Epithelial cell of proximal tubule (primary cell): ENCODE data around the gene TEAD1. TPM values are rescaled to one million over a fixed set of nuclear protein-coding genes. Genes with fewer than 3 reads are reported as not detected.

Experiments
- DNase-seq: peaks from one replicate; pipeline ENCODE4 v3.0.0-alpha.2; 2011; ENCODE audit warnings: low read depth
- H3K4me3 ChIP-seq: 2 replicates; pipeline ENCODE4 v1.5.1; 2011; ENCODE audit warnings: low read depth, mild to moderate bottlenecking, low read length
- total RNA-seq: library from RNA; depleted of rRNA; stranded (reverse); fragments of >200 nt; gene quantifications from 2 replicates; pipeline ENCODE4 v1.2.3, GENCODE V29; 2015
- TF ChIP-seq, protein P1 (sequence below): conservative IDR thresholded peaks from 2 replicates; pipeline ENCODE4 v1.5.1; 2012; ENCODE audit warnings: low read depth, mild to moderate bottlenecking, low read length

TEAD1 gene
- total RNA-seq, 1 donor from 2014 or later: 61.9 TPM

DNA sequence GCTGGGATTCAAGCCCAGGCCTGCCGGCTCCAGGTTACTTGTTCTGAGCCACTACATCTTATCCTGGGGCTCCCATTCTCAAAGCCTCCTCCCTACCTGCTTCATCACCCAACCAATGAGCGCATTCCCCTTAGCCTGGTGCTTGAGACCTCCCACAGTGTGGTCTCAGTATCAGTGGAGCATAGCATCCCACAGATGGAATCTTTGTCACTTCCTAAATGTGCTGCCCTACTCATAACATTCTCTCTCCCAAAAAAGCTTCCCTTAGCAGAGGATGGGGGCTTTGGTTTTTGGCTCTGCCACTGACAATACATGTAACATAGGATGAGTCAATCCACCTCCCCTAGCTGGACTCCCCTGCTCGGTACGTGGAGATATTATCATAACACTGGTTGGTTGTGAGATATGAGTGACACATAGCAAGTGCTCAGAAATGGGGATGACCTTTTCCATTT is 28.8 kb downstream of the TEAD1 start:
- TF ChIP-seq, protein P1, sequence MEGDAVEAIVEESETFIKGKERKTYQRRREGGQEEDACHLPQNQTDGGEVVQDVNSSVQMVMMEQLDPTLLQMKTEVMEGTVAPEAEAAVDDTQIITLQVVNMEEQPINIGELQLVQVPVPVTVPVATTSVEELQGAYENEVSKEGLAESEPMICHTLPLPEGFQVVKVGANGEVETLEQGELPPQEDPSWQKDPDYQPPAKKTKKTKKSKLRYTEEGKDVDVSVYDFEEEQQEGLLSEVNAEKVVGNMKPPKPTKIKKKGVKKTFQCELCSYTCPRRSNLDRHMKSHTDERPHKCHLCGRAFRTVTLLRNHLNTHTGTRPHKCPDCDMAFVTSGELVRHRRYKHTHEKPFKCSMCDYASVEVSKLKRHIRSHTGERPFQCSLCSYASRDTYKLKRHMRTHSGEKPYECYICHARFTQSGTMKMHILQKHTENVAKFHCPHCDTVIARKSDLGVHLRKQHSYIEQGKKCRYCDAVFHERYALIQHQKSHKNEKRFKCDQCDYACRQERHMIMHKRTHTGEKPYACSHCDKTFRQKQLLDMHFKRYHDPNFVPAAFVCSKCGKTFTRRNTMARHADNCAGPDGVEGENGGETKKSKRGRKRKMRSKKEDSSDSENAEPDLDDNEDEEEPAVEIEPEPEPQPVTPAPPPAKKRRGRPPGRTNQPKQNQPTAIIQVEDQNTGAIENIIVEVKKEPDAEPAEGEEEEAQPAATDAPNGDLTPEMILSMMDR: no peak
- no peak overlapping the region for H3K4me3 ChIP-seq
- no peak for DNase-seq

DNA sequence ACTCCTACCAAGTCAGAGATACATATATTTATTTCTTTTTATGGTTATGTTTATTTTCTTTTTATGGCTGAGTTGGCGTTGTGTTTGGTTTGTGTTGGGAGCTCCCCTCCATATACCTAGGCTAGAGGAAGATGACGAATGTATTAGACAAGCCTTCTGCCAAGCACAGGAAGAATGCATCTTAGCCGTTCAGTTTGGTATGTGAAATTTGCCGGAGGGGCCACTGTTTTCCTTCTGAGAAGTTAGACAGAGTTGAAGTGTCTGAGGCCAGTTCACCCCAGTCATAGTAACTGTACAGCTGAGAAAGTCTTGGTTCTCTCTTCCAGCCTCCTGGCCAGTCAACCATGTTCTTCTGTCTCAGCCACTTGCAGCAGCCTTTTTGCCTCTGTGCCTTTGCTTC is 29.8 kb downstream of the TEAD1 start:
- no peak overlapping the region for H3K4me3 ChIP-seq
- DNase-seq: no peak
- TF ChIP-seq, protein P1: no peak

DNA sequence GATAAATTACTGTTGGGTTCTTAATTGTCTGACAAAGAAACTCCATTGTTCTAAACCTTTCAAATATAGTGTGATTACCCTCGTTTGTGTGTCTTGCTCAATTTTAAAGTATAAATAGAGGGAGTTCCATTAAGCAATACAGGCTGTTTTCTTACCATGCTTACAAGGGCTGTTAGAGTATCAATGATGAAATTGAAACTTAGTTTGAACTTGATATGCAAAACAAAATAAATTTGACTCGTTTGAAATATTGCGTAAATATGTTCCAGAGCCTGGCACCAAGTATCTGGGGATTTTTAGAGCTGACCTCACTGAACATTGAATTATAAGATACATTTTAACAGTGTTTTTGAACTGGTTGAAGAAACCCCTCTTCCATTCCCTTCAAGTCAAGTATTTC is 31.7 kb downstream of the TEAD1 start:
- H3K4me3 ChIP-seq: no peak overlapping the region
- DNase-seq: no peak
- TF ChIP-seq, protein P1: no peak

DNA sequence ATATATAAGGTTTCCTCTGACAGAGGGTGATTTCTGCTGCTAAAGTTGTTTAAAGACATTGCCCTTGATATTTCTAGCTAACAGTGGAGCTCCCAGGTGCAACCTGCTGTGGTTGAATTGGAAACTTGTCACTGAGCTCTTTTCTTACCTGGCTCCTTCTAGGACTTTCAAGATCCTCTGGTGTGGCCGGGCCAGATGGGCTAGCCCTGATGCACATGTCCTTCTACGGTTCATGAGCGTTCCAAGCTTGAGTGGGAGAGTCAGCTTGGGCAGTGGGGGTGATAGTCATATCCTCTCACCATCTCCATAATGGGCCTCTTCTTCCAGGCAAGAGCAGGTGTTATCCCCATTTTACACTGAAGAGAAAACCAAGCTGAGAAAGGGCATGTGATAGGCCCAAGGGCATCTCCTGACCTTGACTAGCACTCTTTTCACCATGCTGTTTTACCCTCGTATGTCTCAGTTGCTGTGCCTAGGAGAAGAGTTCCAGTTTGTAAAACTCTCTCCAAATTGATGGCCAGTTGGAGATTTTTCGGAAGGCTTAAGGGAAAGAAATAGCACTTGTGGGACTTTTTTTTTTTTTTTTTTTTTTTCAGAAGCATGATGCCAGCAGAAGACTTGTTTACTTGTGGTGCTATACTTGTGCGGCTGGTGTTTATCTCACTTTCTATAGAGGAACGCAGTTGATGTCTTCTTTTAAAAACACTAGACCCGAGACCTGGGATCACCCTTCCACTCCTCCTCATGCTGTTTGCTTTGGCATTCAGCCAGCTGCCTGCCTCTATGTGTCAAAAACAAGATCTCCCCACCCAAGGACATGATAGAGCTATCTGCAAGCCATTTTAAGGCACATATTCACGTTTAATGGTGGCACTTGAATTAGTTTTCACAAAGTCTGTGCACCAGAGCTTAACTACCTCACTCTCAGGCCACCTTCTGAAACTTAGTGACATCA is 32.6 kb downstream of the TEAD1 start:
- no peak overlapping the region for H3K4me3 ChIP-seq
- no peak for DNase-seq
- TF ChIP-seq, protein P1: no peak

DNA sequence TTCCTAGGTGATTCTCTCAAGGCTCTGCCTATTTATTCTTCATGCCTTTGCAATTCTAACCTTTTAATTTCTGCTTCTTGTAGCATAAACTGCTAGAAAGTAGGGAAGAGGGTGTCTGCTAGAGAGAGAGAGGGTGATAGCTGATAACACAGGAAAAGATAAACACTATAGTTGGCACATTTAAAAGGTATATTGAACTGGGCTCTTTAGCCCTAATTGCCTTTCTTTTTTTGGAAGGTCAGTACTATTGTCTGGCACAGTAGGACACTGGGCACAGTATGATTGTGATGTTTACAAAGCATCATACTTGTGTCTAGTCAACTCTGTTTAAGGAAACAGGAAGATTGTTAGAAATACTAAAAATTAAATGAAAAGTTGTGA is 33.3 kb downstream of the TEAD1 start:
- H3K4me3 ChIP-seq: no peak overlapping the region
- TF ChIP-seq, protein P1: no peak
- no peak for DNase-seq

DNA sequence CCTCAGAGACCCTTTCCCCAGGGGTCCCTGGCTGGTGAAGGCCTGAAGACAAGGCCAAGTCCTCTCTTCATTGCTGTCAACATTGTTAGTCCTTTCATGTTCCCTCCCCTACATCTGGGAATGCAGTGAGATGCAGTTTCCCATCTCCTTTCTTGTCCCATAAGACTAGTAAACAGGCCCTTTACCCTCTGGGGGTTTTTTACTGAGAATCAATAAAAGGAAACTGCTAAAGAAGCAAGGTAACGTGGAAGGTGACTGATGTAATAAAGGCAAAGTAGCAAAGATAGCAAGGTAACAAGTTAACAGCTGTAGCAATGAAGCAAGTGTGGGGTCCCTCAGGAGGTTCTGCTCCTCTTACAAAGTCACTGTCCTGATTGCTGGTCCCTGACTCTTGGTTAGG is 37.3 kb downstream of the TEAD1 start:
- TF ChIP-seq, protein P1: no peak
- no peak overlapping the region for H3K4me3 ChIP-seq
- no peak for DNase-seq

DNA sequence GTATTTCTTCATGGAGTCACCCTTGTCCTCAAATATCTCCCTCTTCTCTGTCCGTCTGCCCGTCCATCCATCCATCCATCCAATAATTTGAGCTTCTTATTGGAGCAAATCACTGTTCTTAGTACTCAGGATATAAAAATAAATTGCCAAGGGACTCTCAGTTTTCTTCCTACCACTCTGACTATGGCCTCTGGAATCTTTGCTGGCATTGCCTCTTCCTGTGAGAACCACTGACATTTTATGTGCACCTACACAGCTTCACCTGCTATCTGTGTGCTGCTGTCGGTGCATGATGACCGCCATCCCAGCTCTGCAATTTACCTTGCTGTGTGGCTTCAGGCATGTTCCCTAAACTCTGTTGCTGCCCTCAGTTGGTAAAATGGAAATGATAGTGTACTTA is 37.9 kb downstream of the TEAD1 start:
- DNase-seq: no peak
- TF ChIP-seq, protein P1: no peak
- H3K4me3 ChIP-seq: no peak overlapping the region
